GM19351 (cell line): ENCODE data around the gene CGB3.

ENCODE experiments used
- ATAC-seq: cut with Tn5 transposase; IDR thresholded peaks from one replicate; pipeline ENCODE4 v1.9.1; 2021; ENCODE audit warnings: mild to moderate bottlenecking, moderate library complexity; ENCODE audit not compliant: unreplicated experiment

Gene CGB3

DNA sequence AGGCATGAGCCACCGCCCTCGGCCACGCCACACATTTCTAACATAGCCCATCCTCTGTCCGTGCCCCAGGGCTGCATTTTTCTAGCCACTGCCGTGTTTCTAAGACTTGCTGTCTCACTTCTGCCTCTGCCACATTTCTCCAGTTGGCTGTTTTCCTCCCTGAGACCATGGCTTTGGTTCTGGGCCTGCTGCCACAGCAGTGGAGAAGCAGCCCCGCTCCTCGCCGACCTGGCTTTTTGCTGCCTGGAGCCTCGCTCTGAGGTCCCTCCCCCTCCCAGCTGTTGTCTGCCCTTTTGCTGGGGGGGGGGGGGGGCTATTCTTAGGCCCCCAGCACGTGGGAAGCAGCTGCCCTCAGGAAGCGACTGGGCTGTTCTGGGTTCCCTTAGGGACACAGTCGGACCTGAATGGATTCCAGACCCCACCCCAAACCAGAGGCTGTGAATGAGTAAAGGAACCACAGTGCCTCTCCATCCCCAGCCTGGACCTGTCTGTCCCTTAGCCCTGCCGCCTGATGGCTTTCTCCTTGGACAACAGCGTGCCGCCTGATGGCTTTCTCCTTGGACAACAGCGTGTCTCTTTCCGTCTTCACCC, 34.3 kb downstream of the CGB3 start:
- ATAC-seq, result no peak

DNA sequence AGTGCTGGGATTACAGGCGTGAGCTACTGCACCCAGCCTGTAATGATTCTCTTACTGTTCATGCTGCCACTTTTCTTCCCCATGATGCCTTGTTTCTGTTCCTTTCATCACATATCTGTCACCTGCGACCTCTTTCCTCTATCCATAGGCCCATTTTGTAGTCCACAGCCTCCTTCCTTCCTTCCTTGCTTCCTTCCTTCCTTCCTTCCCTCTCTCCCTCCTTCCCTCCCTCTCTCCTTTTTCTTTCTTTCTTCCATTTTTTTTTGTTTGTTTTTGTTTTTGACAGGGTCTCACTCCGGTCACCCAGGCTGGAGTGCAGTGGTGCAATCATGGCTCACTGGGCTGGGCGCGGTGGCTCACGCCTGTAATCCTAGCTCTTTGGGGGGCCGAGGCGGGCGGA, 35.3 kb downstream of the CGB3 start:
- no peak for ATAC-seq

DNA sequence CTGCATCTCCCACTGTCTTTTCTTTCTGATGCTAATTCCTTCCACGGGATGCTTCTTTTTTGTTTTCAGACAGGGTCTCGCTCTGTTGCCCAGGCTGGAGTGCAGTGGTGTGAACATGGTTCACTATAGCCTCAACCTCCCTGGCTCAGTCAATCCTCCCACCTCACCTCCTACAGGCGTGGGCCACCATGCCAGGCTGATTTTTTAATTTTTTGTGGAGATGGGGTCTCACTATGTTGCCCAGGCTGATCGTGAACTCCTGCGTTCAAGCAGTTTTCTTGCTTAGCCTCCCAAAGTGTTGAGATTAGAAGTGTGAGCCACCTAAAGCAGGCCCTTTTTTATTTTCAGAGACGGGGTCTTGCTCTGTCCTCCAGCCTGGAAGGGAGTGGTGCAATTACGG, 35.8 kb downstream of the CGB3 start:
- no peak for ATAC-seq

- no peak for ATAC-seq
These were observed 36.8 kb downstream of the CGB3 start for GRCh38 chr19:48987323-48987722.

GRCh38 chr19:48986211-48986610, 37.9 kb downstream of the CGB3 start:
- no peak for ATAC-seq

GRCh38 chr19:48985711-48986110, 38.4 kb downstream of the CGB3 start:
- no peak for ATAC-seq

GRCh38 chr19:48982280-48982679, 41.9 kb downstream of the CGB3 start:
- ATAC-seq, result no peak

GRCh38 chr19:48977061-48977460, 47.1 kb downstream of the CGB3 start:
- ATAC-seq, result no peak

DNA sequence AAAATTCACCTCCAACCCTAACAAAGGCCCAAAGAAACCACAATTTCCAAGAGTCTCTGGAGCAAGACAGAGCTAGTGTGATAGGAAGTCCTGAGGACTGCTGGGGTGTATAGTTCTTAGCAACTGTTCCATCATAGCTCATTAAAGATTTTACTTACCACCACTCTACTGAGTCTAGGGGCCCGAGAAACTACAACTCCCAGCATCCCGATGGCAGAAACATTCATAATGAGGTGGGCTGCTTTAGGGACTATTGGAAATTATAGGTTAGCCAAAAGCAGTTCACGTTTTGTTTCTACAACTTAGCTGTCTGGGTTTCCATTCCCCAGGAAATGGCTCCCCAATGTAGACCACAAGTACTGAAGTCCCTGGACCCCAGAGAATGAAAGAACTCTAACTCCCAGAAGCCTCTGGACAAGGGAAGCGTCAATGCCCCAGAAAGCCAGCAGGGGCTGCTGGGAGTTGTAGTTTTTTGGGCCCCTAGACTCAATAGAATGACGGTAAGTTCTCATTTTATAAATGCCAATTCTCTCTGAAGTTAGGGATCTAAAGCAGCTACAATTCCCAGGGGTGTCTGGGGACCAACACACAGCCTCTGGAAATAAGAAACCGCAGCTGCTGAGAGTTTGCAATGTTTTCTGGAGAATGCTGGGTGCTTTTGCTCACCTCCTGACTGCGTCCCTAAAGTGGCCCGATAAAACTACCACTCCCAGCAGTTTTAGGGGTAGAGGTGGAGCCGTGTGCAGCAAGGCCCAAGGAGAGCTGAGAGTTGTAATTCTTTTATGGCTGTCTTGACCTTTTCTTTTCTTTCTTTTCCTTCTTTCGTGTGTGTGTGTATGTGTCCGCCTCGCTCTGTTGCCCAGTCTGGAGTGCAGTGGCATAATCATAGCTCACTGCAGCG, 47.9 kb downstream of the CGB3 start:
- no peak for ATAC-seq
